ENCODE data around the gene M1AP.

- TF ChIP-seq POLR2AphosphoS5 (IDR thresholded peaks at IDR 0.05) (no peak), CTCF (IDR thresholded peaks at IDR 0.05) (no peak), POLR2A (IDR thresholded peaks at IDR 0.05) (no peak)
Observed at GRCh38 chr2:74548285-74548899, 99.7 kb downstream of the M1AP start.
